ENCODE results near the gene ALDH1B1.

The ALDH1B1 gene

GRCh38 chr9:38418366-38418765 lies 25.9 kb downstream of the ALDH1B1 start:
- no peak for DNase-seq

DNA sequence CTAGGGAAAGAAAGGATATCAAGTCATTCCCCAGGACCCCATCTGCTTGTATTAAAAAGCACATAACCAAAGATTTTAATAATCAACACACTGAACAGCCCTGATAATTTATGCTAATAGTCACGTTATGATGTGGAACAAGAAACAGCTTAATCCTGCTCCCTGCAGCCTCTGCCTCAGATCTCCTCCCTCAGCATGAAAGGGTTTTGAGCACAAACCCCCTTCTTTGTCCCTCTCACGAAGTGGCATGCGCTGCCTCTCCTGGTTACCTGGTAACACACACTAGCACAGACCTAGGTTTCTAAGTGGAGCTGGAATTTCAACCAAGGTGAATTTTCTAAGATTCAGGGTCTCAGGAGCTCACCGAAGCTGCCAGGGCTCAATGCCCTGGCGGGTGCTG lies 26.7 kb downstream of the ALDH1B1 start:
- no peak for DNase-seq

DNA sequence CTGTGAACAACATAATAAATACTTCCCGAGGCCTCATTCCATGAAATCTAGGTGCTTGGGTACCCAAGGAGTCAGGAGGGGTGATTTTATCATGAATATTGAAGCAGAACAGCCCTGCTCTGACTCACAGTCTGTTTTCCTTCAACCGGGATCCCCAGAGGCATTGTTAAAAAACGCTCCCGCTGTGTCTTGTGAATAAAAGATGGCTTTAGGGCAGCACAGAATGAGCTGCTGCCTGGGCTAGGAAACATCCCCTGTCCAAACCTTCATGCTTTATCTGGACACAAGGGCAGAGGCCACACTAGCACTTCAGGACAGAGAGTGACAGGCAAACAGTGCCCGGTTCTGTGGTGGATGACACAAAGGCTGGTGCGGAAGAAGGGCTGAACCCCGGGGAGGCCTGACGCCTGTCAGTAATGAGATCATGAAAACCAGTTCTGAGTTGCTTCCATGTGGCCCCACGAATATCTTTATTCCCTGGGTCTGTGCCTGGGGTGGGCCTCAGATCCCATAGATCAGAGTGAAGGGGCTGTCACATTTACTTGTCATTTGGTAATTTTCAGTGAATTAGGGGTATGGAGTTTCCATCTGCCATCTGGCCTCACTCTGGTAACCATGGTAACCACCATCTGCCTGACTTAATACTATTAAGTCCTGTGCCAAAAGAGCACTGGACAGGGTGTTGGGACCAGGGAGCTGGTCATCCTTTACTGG lies 29.2 kb downstream of the ALDH1B1 start:
- DNase-seq, result no peak

DNA sequence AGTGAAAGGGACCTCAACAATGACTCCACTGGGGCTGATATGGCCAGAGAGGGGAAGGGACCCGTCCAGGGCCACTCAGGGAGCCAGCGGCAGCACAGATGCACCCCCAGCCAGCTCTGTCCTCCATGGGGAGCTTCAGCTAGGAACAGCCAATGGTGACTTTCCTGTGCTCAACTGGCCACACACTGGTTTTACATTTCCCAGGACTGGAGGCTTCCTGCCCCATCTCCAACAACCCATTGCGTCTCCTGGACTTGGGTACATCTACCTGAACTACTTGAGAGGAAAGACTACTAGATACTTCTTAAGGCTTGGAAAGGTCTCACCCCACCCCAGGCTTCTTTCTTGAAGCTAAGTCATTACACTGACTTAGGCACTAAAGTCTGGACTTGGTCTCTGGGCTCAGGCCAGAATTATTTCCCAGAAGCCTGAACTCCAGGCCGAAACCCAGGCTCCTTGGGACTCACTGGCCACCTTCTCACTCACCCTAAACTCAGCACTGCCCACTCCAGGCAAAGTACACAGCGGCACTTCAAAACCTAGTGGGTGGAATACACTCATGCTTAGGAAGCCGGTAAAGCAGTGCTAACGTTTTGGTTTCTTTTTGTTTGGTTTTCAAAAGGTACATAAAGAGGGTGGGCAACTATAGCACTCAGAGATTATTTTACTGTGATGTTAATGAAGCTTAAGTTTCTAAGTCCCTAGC lies 30.2 kb downstream of the ALDH1B1 start:
- no peak for DNase-seq

DNA sequence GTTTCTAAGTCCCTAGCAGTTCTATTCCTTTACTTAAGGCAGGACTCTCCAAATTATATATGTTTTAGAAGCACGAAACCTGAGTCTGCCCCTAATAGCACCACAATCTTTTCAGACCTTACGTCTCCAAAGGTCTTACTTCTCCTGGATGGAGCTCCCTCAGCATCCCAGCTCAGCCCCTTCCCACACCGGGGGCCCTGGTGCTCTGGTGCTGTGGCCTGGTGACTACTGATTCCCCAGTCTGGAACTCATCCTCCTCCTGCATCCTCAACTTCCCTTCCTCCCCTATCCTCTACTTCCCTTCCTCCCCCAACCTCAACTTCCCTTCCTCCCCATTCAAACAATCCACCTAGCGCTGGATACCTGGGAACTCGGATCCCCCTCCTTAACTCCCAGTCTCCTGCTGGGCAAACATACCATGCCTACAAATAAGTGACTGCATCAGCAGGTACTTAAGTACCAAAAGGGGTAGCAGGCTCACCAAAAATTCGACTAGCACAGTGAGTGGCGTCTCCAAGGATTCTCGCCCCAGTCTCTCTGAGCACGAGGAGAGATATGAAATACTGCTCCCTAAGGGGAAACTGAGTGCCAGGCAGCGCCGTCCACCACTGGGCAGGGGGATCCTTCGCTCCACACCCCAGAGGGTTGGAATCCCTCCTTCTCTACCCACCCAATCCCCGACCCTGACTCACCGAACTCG lies 30.9 kb downstream of the ALDH1B1 start:
- DNase-seq, result no peak

DNA sequence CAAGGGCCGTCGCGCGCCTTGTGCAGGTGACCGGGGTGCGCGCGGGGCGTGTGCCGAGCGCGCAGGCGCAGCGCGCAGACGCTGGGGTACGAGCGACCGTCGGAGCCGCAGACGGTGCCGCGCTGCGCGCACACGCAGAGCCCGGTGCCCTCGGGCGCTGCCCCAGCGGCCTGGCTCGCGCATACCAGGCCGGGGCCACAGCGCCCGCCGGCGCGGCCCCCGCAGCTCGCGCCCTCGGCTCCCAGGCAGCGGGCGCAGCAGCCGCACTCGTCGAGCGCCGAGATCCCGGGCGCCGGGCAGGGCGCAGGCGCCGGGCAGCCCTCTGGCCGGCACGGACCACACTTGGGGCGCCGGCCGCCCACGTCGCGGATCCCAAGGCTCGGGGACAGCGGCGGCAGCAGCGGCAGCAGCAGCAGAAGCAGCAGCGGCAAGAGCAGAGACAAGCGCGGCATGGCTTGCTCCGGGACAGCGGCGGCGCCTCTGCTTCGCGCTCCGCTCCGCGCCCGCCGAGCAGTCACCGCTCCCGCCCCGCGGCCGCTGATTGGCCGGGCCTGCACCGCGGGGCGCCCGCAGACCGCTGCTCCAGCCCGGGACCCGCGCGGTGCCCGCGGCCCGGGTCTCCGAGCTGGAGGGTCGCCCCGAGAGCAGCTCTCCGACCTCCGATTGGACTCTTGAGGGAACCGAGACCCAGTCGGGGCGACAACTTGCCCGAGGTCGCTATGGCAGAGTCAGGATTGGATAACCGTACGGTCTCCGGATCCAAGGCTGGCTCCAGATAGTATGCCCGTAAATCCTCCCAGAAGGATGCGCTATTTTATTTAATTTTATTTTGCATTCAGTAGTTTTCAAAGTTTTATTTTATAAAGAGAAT lies 31.7 kb downstream of the ALDH1B1 start, which contains the start of gene IGFBPL1:
Gene IGFBPL1, minus strand, starts transcription at position 482 of the 871 bp plus-strand sequence. Its CDS starts 30 bp downstream, at position 452.
- no peak for DNase-seq

- no peak for DNase-seq
These were observed 32.4 kb downstream of the ALDH1B1 start for GRCh38 chr9:38424918-38425317.

GRCh38 chr9:38428062-38428461 lies 35.6 kb downstream of the ALDH1B1 start:
- no peak for DNase-seq

- no peak for DNase-seq
These were observed 38.6 kb downstream of the ALDH1B1 start for GRCh38 chr9:38431116-38431515.

- no peak for DNase-seq
These were observed 40.5 kb downstream of the ALDH1B1 start for GRCh38 chr9:38432922-38433510.

- no peak for DNase-seq
These were observed 41.9 kb downstream of the ALDH1B1 start for GRCh38 chr9:38434365-38434764.

DNA sequence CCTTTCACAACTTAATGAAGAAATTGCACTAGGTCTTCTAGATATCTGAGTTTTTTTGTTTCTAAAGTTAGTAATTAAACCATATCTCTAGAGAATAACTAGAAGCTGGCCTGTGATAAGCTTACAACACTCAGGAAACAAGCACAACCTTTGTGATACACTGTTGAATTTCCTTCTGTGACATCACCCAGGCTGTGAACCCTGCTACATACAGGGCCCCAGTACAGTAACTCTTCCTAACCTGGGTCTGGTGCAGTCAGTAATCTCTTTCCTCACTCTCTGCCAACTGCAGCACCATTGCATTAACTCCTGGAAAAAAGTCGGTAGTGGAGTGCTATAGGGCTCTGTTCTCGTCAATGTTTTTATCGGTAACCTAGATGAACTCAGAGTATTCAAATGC lies 42.4 kb downstream of the ALDH1B1 start:
- no peak for DNase-seq

- no peak for DNase-seq
These were observed 43.0 kb downstream of the ALDH1B1 start for GRCh38 chr9:38435521-38435920.

- no peak for DNase-seq
These were observed 44.2 kb downstream of the ALDH1B1 start for GRCh38 chr9:38436708-38437107.

DNA sequence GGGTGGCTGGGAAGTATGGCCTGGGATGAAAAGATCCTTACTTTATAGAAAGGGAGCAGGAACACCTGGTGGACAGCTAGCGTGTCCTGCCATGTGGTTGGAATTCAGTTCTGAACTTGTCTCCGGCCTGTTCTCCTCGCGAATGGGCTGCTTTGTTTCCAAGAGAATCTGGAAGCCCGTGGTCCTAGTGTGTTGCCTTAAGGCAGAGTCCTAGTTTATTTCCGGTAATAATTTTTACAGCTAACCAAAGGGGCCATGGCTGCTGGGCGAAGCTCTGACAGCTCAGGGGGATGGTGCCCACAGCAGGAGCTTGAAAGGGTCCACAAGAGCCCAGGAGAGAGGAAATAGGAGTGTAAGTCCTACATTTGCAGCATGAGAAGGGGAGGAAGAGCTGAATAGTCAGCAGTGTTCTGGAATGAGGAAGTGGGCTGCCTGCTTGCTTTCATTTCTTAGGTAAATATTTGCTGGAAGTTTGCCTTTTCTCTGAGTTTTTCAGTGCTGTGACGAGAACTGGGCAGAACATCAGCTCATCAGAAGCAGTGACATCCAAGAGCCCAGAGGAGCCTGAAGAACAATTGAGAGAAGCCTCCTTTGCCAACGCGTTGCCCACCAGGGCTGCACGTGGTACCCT lies 44.8 kb downstream of the ALDH1B1 start:
- DNase-seq, result no peak

DNA sequence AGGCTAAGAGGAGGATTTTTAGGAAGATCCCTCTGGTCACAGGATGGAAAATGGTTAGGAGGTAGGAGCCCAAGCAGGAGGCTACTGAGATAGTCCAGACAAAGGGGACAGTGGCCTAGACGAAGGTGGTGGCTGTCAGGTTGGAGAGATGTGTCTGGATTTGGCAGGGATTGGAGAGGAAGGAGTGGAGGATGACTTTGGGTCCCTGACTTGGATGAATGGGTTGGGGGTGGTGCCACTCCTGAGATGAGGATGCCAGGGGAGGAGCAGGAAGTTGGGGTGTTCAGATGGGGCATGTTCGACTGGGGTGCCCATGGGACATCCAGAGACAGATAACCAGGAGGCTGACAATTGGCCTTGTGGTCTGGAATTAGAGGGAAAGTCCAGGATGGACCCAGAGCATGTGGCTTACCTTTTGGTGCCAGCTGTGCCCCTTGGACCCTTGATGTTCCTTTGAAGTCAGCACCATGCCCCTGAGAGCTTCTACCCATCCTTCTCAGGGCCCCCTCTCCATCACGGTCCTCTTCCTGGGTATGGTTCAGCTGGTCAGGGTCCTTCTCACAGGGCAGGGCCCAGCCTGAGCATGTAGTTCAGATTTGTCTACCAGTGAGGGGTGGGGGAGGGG lies 46.9 kb downstream of the ALDH1B1 start:
- DNase-seq, result no peak

DNA sequence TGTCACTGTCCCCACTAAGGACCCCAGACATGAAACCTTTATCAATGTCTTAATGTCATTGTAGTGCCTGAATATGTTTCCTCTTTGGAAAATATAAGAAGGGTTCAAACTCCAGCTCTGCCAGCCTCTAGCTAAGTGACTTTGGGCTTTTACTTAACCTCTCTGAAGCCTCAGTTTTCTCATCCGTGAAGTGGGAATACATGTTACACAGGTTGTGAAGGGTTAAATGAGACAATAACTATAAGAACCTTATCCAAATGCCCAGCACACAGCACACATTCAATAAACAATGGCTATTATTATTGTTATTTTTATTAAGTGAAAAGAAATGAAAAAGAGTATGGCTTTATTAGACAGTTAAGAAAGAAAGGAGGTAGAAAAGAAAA lies 47.4 kb downstream of the ALDH1B1 start:
- DNase-seq, result no peak

GRCh38 chr9:38440516-38440915 lies 48.0 kb downstream of the ALDH1B1 start:
- DNase-seq, result no peak

DNA sequence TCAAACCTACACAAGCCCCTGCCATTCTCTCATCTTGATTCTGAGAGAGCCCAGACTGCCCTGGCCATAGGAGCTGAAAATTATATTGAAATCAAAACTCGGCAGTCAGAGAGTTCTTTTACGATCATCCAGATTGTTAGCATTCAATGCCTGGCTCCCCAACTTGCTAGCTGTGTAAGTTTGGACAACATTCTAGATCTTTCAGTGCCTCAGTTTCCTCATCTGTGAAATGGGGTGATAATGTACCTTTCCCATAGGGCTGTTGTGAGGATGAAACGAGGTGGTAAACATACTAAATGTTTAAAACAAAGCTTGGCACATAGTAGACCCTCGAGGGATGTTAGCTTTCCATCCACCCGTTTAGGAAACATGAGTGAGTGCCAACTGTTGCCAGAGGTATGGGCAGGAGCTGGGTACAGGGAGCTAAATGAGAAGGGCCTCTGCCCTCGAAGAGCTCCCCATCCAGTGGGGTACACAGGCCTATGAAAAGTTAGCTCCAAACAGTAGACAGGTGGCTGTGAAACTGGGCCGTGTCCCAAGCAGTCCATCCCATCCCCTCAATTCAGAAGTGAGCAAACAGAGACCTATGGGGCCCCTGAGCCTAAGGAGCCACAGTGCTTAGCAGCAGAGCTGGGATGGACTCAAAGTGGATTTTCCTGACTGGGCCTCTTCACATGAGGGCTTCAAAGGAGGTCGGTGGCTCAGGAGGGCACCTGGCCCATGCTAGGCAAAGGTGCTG lies 49.0 kb downstream of the ALDH1B1 start:
- no peak for DNase-seq

GRCh38 chr9:38442473-38443096 lies 50.1 kb downstream of the ALDH1B1 start:
- DNase-seq, result no peak
